Large intestine (tissue), 3 donors: ENCODE measurements around the gene SREBF2. TPM values are rescaled to one million over a fixed set of nuclear protein-coding genes. Genes with fewer than 3 reads are reported as not detected.

Experiments
- DNase-seq, 2 donors: peaks; one replicate each; pipeline versions ENCODE4 v3.0.0 to v3.0.0-alpha.2; 2013
- H3K27ac ChIP-seq: one replicate; pipeline ENCODE4 v1.5.1; 2013; ENCODE audit warnings: low read length
- H3K27me3 ChIP-seq: 2 replicates; pipeline ENCODE4 v1.6.1; 2013; ENCODE audit warnings: low read length; ENCODE audit not compliant: control insufficient read depth, insufficient read depth
- H3K36me3 ChIP-seq: 2 replicates; pipeline ENCODE4 v1.6.1; 2013; ENCODE audit warnings: low read length; ENCODE audit not compliant: control insufficient read depth, insufficient read depth
- H3K4me1 ChIP-seq: one replicate; pipeline ENCODE4 v1.6.1; 2013; ENCODE audit warnings: low read length; ENCODE audit not compliant: control insufficient read depth, insufficient read depth
- H3K4me3 ChIP-seq: one replicate; pipeline ENCODE4 v1.5.1; 2013; ENCODE audit warnings: low read length
- H3K9me3 ChIP-seq: one replicate; pipeline ENCODE4 v1.6.1; 2013; ENCODE audit warnings: mild to moderate bottlenecking, low read depth, low read length, moderate library complexity; ENCODE audit not compliant: control insufficient read depth
- WGBS: methylation state at CpG from one replicate; pipeline ENCODE4 v1.1.5; 2013; ENCODE audit warnings: low lambda C conversion rate; ENCODE audit not compliant: insufficient coverage; 5-methylcytosine and 5-hydroxymethylcytosine counted together
- polyA plus RNA-seq: library from polyadenylated mRNA; unstranded; fragments of 120-200 nt; gene quantifications from one replicate; pipeline ENCODE4 v1.2.1, GENCODE V29; 2013

Gene SREBF2
- polyA plus RNA-seq, 1 donor, result 73.5 TPM

GRCh38 chr22:41842996-41843970, 10.4 kb downstream of the SREBF2 start:
- DNase-seq, result no peak
- H3K4me3 ChIP-seq, result no peak overlapping the region
- peaks cover 16% of the 10 kb centered on the region for H3K4me1 ChIP-seq
- H3K36me3 ChIP-seq, result peaks cover 14% of the 10 kb centered on the region
- no peaks in the 10 kb centered on the region for H3K9me3 ChIP-seq
- H3K27ac ChIP-seq, result no peak overlapping the region
- no CpG with 5 or more reads among the region's 8 CpGs for WGBS
- no peaks in the 10 kb centered on the region for H3K27me3 ChIP-seq

GRCh38 chr22:41844036-41844435, 11.1 kb downstream of the SREBF2 start:
- Histone ChIP-seq H3K27ac (no peak overlapping the region), H3K36me3 (peaks cover 10% of the 10 kb centered on the region), H3K9me3 (no peaks in the 10 kb centered on the region), H3K4me3 (no peak overlapping the region), H3K27me3 (no peaks in the 10 kb centered on the region), H3K4me1 (peaks cover 19% of the 10 kb centered on the region)
- no peak for DNase-seq
- no CpG with 5 or more reads among the region's 1 CpG for WGBS

GRCh38 chr22:41844513-41844912, 11.6 kb downstream of the SREBF2 start:
- H3K27me3 ChIP-seq, result no peaks in the 10 kb centered on the region
- WGBS, result no CpG with 5 or more reads among the region's 3 CpGs
- H3K27ac ChIP-seq, result no peak overlapping the region
- no peak for DNase-seq
- H3K4me3 ChIP-seq, result no peak overlapping the region
- no peaks in the 10 kb centered on the region for H3K9me3 ChIP-seq
- peaks cover 7% of the 10 kb centered on the region for H3K36me3 ChIP-seq
- H3K4me1 ChIP-seq, result peaks cover 19% of the 10 kb centered on the region

GRCh38 chr22:41845380-41846267, 12.7 kb downstream of the SREBF2 start:
- DNase-seq, result no peak
- peak overlapping the region; percentile 4 for H3K27ac ChIP-seq
- peaks cover 7% of the 10 kb centered on the region for H3K36me3 ChIP-seq
- WGBS, result 50% methylated on average over 1 of the region's 4 CpGs
- H3K4me1 ChIP-seq, result peaks cover 19% of the 10 kb centered on the region
- no peak overlapping the region for H3K4me3 ChIP-seq
- no peaks in the 10 kb centered on the region for H3K9me3 ChIP-seq
- no peaks in the 10 kb centered on the region for H3K27me3 ChIP-seq

GRCh38 chr22:41846268-41846987, 13.5 kb downstream of the SREBF2 start:
- Histone ChIP-seq H3K9me3 (no peaks in the 10 kb centered on the region), H3K4me3 (no peak overlapping the region), H3K4me1 (peaks cover 16% of the 10 kb centered on the region), H3K27ac (peak overlapping the region; percentile 4), H3K27me3 (no peaks in the 10 kb centered on the region), H3K36me3 (peaks cover 7% of the 10 kb centered on the region)
- no peak for DNase-seq
- 70% methylated on average over 2 of the region's 10 CpGs for WGBS

GRCh38 chr22:41847300-41847699, 14.4 kb downstream of the SREBF2 start:
- Histone ChIP-seq H3K27ac (no peak overlapping the region), H3K9me3 (peaks cover 3% of the 10 kb centered on the region), H3K4me3 (no peak overlapping the region), H3K4me1 (peaks cover 13% of the 10 kb centered on the region), H3K27me3 (no peaks in the 10 kb centered on the region), H3K36me3 (peaks cover 6% of the 10 kb centered on the region)
- DNase-seq, result no peak
- no CpG with 5 or more reads among the region's 2 CpGs for WGBS

- no CpG with 5 or more reads among the region's 5 CpGs for WGBS
- Histone ChIP-seq H3K9me3 (peaks cover 3% of the 10 kb centered on the region), H3K4me3 (no peak overlapping the region), H3K36me3 (peaks cover under 1% of the 10 kb centered on the region), H3K27me3 (no peaks in the 10 kb centered on the region), H3K27ac (no peak overlapping the region), H3K4me1 (peaks cover 13% of the 10 kb centered on the region)
- peak; percentile 53 to 57 for DNase-seq
Observed at GRCh38 chr22:41848468-41848867, 15.6 kb downstream of the SREBF2 start.

- peaks cover 23% of the 10 kb centered on the region for H3K4me1 ChIP-seq
- peak overlapping the region; percentile 52 for H3K27ac ChIP-seq
- peak; percentile 58 to 61 for DNase-seq
- no peaks in the 10 kb centered on the region for H3K36me3 ChIP-seq
- WGBS, result no CpG with 5 or more reads among the region's 2 CpGs
- H3K27me3 ChIP-seq, result no peaks in the 10 kb centered on the region
- H3K9me3 ChIP-seq, result peaks cover 3% of the 10 kb centered on the region
- no peak overlapping the region for H3K4me3 ChIP-seq
Observed at GRCh38 chr22:41856469-41856868, 23.6 kb downstream of the SREBF2 start.

- Histone ChIP-seq H3K36me3 (no peaks in the 10 kb centered on the region), H3K27ac (peak overlapping the region; percentile 52), H3K4me1 (peaks cover 27% of the 10 kb centered on the region), H3K9me3 (no peaks in the 10 kb centered on the region), H3K4me3 (no peak overlapping the region), H3K27me3 (no peaks in the 10 kb centered on the region)
- WGBS, result 100% methylated on average over 2 of the region's 7 CpGs
- peak; percentile 23 to 28 for DNase-seq
Observed at GRCh38 chr22:41857155-41857859, 24.4 kb downstream of the SREBF2 start.
